CD4-positive, CD25-positive, alpha-beta regulatory T cell (primary cell): ENCODE results near the gene NARS2. TPM values are rescaled to one million over a fixed set of nuclear protein-coding genes. Genes with fewer than 3 reads are reported as not detected.

Experiments
- ATAC-seq, 2 donors: fragments of 150-1000 bp; cut with Tn5 transposase; one replicate each; pipeline ENCODE4 v1.10.0; 2021; ENCODE audit warnings: low read depth in 2 of 2, moderate number of reproducible peaks in 2 of 2, moderate library complexity in 1 of 2
- DNase-seq, 3 donors: peaks; one replicate each; pipeline versions ENCODE4 v3.0.0 to v3.0.0-alpha.2; 2012 to 2022; ENCODE audit warnings: mixed read lengths in 1 of 3
- H3K27ac ChIP-seq: one replicate; pipeline ENCODE4 v1.7.0; 2013; ENCODE audit warnings: mild to moderate bottlenecking, low read length; ENCODE audit not compliant: insufficient read depth, poor library complexity, severe bottlenecking
- H3K27me3 ChIP-seq: one replicate; pipeline ENCODE4 v1.7.0; 2013; ENCODE audit warnings: low read length; ENCODE audit not compliant: control insufficient read depth, insufficient read depth
- H3K36me3 ChIP-seq: one replicate; pipeline ENCODE4 v1.7.0; 2013; ENCODE audit warnings: mild to moderate bottlenecking, low read length, moderate library complexity; ENCODE audit not compliant: control insufficient read depth, insufficient read depth
- H3K4me1 ChIP-seq: 2 replicates; pipeline ENCODE4 v1.7.0; 2013; ENCODE audit warnings: mild to moderate bottlenecking, low read length; ENCODE audit not compliant: insufficient read depth, control insufficient read depth, poor library complexity, severe bottlenecking
- H3K4me3 ChIP-seq: one replicate; pipeline ENCODE4 v1.7.0; 2013; ENCODE audit warnings: low read depth, mild to moderate bottlenecking, low read length, moderate library complexity
- H3K9me3 ChIP-seq, 2 experiments: 1 replicate in 1 of 2; 2 replicates in 1 of 2; pipeline ENCODE4 v1.7.0; 2013; ENCODE audit warnings: low read length in 2 of 2, mild to moderate bottlenecking in 1 of 2, moderate library complexity in 1 of 2; ENCODE audit not compliant: control insufficient read depth in 2 of 2
- H3K27ac Mint-ChIP-seq, 3 donors: one replicate each; pipeline ENCODE4 v1.8.0; 2020 to 2022; ENCODE audit warnings: mild to moderate bottlenecking in 3 of 3, mixed read lengths in 3 of 3, moderate library complexity in 2 of 3
- H3K27me3 Mint-ChIP-seq: one replicate; pipeline ENCODE4 v1.8.0; 2022; ENCODE audit warnings: mild to moderate bottlenecking, mixed read lengths
- H3K36me3 Mint-ChIP-seq: one replicate; pipeline ENCODE4 v1.8.0; 2020; ENCODE audit warnings: mixed read lengths
- H3K4me1 Mint-ChIP-seq, 4 donors: one replicate each; pipeline ENCODE4 v1.8.0; 2020 to 2022; ENCODE audit warnings: mixed read lengths in 4 of 4, mild to moderate bottlenecking in 1 of 4
- H3K4me3 Mint-ChIP-seq, 4 donors: one replicate each; pipeline ENCODE4 v1.8.0; 2020 to 2022; ENCODE audit warnings: mild to moderate bottlenecking in 4 of 4, mixed read lengths in 4 of 4, moderate library complexity in 3 of 4
- H3K9me3 Mint-ChIP-seq, 7 donors: one replicate each; pipeline ENCODE4 v1.8.0; 2020 to 2022; ENCODE audit warnings: mixed read lengths in 7 of 7, mild to moderate bottlenecking in 3 of 7, moderate library complexity in 2 of 7
- polyA plus RNA-seq, 4 donors: library from polyadenylated mRNA; unstranded; fragments of 300-500 nt; fragmentation: Illumina TruSeq; gene quantifications; one replicate each; pipeline ENCODE4 v1.2.3, GENCODE V29; 2021
- total RNA-seq: library from RNA; stranded (reverse); gene quantifications from one replicate; pipeline ENCODE4 v1.2.3, GENCODE V29; 2022

NARS2 gene
- total and polyA plus RNA-seq, 5 donors from 2014 or later, result 9.3 to 22.9 (median 11.1) TPM

GRCh38 chr11:78417175-78417887 is 157.3 kb downstream of the NARS2 start, which contains the start of gene GAB2:
GAB2 (minus strand) TSS chr11:78417820; CDS start chr11:78417720, 100 bp downstream.
- Histone ChIP-seq H3K4me1 (peaks cover 27% of the 10 kb centered on the region), H3K4me3 (peak within 1 kb of the TSS; percentile 71)
- H3K27ac Mint-ChIP-seq, result peak within 1 kb of the TSS; percentile 82 to 96 (median 88)

GRCh38 chr11:78416285-78417174 is 158.1 kb downstream of the NARS2 start:
- Histone ChIP-seq H3K27me3 (peaks cover 6% of the 10 kb centered on the region), H3K4me3 (peak overlapping the region; percentile 37), H3K36me3 (no peaks in the 10 kb centered on the region), H3K9me3 (no peaks in the 10 kb centered on the region), H3K4me1 (peaks cover 27% of the 10 kb centered on the region), H3K27ac (no peak overlapping the region)
- H3K4me3 Mint-ChIP-seq, result peak overlapping the region; percentile 86 to 96 (median 94)
- peaks cover 37% of the 10 kb centered on the region for H3K27me3 Mint-ChIP-seq
- H3K36me3 Mint-ChIP-seq, result no peaks in the 10 kb centered on the region
- H3K4me1 Mint-ChIP-seq, result peaks cover 10 to 37% (median 27%) of the 10 kb centered on the region in 4 donors
- ATAC-seq, result peak; percentile 65 to 66
- no peaks in the 10 kb centered on the region for H3K9me3 Mint-ChIP-seq
- peak; percentile 60 to 82 (median 62) for DNase-seq
- H3K27ac Mint-ChIP-seq, result peak overlapping the region; percentile 82 to 96 (median 88)

More at GRCh38 chr11:78417175-78417887, 157.3 kb downstream of the NARS2 start, which contains the start of gene GAB2:
- DNase-seq (peak in 2 of 3 donors; percentile 22 to 44), ATAC-seq (peak; percentile 9 to 21)
- Mint-ChIP-seq H3K9me3 (no peaks in the 10 kb centered on the region), H3K4me3 (peak within 1 kb of the TSS; percentile 89 to 96 (median 94)), H3K36me3 (no peaks in the 10 kb centered on the region), H3K27me3 (peaks cover 35% of the 10 kb centered on the region), H3K4me1 (peaks cover 10 to 37% (median 27%) of the 10 kb centered on the region in 4 donors)
- Histone ChIP-seq H3K9me3 (no peaks in the 10 kb centered on the region), H3K27me3 (peaks cover 6% of the 10 kb centered on the region), H3K27ac (peak within 1 kb of the TSS; percentile 23), H3K36me3 (no peaks in the 10 kb centered on the region)

DNA sequence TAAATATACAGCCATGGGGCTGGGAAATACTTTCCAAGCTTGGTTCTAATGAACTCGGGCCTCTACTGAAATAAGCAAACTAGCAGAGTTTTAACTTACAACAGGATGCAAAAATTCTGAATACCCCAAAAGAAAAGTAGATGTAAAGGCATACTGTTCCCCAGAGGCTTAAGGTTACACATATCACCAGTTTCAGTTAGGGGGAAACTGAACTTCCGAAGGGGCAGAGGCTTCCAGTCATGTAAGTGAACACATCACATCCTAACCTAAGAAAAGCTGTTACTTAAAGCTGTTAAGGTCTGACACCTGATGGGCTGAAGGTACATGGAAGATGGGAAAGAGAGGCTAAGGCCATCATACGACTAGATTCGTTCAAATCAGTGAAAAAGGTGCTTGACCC is 159.3 kb downstream of the NARS2 start:
- Mint-ChIP-seq H3K4me3 (peak overlapping the region; percentile 1 to 96 (median 50)), H3K4me1 (peaks cover 10 to 28% (median 23%) of the 10 kb centered on the region in 4 donors), H3K27me3 (peaks cover 34% of the 10 kb centered on the region), H3K9me3 (no peaks in the 10 kb centered on the region), H3K27ac (no peak overlapping the region), H3K36me3 (no peaks in the 10 kb centered on the region)
- Histone ChIP-seq H3K36me3 (no peaks in the 10 kb centered on the region), H3K27me3 (peaks cover 6% of the 10 kb centered on the region), H3K9me3 (peaks cover 0 to under 1% of the 10 kb centered on the region in 2 experiments), H3K27ac (no peak overlapping the region), H3K4me1 (peaks cover 23% of the 10 kb centered on the region), H3K4me3 (no peak overlapping the region)
- no peak for DNase-seq
- no peak for ATAC-seq

- Mint-ChIP-seq H3K4me3 (peak overlapping the region in 2 of 4 donors; percentile 79 to 96), H3K27me3 (peaks cover 28% of the 10 kb centered on the region), H3K36me3 (no peaks in the 10 kb centered on the region), H3K27ac (no peak overlapping the region), H3K4me1 (peaks cover 10 to 23% (median 21%) of the 10 kb centered on the region in 4 donors), H3K9me3 (peaks cover 0 to 4% (median 1%) of the 10 kb centered on the region in 7 donors)
- H3K9me3 ChIP-seq, result peaks cover 0 to 8% of the 10 kb centered on the region in 2 experiments
- DNase-seq (peak in 2 of 3 donors; percentile 32 to 40), ATAC-seq (no peak)
- H3K4me1 ChIP-seq, result peaks cover 20% of the 10 kb centered on the region
- no peaks in the 10 kb centered on the region for H3K36me3 ChIP-seq
- H3K27me3 ChIP-seq, result peaks cover 4% of the 10 kb centered on the region
- no peak overlapping the region for H3K27ac ChIP-seq
- H3K4me3 ChIP-seq, result no peak overlapping the region
Observed at GRCh38 chr11:78414321-78415051, 160.2 kb downstream of the NARS2 start.

GRCh38 chr11:78408619-78409018 is 166.0 kb downstream of the NARS2 start:
- H3K27me3 Mint-ChIP-seq, result peaks cover 14% of the 10 kb centered on the region
- H3K27me3 ChIP-seq, result peaks cover 5% of the 10 kb centered on the region
- H3K27ac Mint-ChIP-seq, result no peak overlapping the region
- DNase-seq (no peak), ATAC-seq (no peak)
- no peaks in the 10 kb centered on the region for H3K36me3 Mint-ChIP-seq
- no peak overlapping the region for H3K4me3 ChIP-seq
- no peak overlapping the region for H3K4me3 Mint-ChIP-seq
- H3K4me1 Mint-ChIP-seq, result no peaks in the 10 kb centered on the region
- H3K36me3 ChIP-seq, result no peaks in the 10 kb centered on the region
- no peak overlapping the region for H3K27ac ChIP-seq
- peaks cover 0 to 10% (median 5%) of the 10 kb centered on the region in 7 donors for H3K9me3 Mint-ChIP-seq
- no peaks in the 10 kb centered on the region for H3K4me1 ChIP-seq
- H3K9me3 ChIP-seq, result peaks cover 0 to 8% of the 10 kb centered on the region in 2 experiments

DNA sequence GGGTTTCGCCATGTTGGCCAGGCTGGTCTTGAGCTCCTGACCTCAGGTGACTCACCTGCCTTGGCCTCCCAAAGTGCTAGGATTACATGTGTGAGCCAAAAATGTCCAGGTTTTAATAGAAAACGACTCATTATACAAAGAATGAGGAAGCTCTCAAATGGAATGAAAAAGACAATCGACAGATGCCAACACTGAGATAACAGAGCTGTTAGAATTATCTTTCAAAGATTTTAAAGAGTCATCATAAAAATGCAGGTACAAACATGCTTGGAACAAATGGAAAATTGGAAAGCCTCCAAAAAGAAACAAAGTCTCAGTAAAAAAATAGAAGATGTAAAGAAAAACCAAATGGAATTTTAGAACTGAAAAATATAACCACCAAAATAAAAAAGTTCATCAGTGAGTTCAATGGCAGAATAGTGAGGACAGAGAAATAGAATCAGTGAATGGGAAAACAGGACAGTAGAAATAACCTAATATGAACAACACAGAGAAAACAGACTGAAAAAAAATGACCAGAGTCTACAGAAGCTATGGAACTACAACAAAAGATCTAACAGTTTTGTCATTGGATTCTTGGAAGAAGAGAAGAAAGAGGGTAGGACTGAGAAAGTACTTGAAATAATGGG is 168.0 kb downstream of the NARS2 start:
- no peak for ATAC-seq
- no peaks in the 10 kb centered on the region for H3K36me3 ChIP-seq
- no peak overlapping the region for H3K27ac ChIP-seq
- peaks cover 5% of the 10 kb centered on the region for H3K27me3 ChIP-seq
- Mint-ChIP-seq H3K27me3 (peaks cover 9% of the 10 kb centered on the region), H3K9me3 (peaks cover 0 to 12% (median 5%) of the 10 kb centered on the region in 7 donors), H3K27ac (peak overlapping the region in 1 of 3 donors; percentile 32), H3K4me1 (no peaks in the 10 kb centered on the region), H3K4me3 (no peak overlapping the region), H3K36me3 (no peaks in the 10 kb centered on the region)
- no peaks in the 10 kb centered on the region for H3K4me1 ChIP-seq
- H3K9me3 ChIP-seq, result peaks cover 0 to 8% of the 10 kb centered on the region in 2 experiments
- H3K4me3 ChIP-seq, result no peak overlapping the region
- DNase-seq, result no peak

DNA sequence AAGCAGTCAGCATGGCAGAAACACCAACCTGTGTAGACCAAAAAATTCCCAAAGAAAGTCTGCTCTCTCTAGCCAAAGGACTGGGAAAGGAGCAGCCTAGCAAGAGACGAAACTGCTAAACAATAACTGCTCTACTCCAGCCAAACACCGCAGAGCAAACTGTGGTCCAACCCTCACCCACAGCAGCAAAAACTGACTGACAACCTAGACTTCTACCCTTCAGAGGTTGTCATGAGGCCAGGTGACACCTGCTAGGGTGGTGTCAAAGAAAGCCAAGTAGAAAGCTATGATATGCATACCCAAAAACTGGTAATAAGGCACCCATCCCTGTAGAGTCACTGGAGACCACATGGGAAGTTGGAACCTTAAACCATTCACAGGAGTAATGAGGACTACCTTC is 168.9 kb downstream of the NARS2 start:
- Histone ChIP-seq H3K27ac (no peak overlapping the region), H3K4me1 (no peaks in the 10 kb centered on the region), H3K27me3 (peaks cover 5% of the 10 kb centered on the region), H3K36me3 (no peaks in the 10 kb centered on the region), H3K9me3 (peaks cover 0 to 8% of the 10 kb centered on the region in 2 experiments), H3K4me3 (no peak overlapping the region)
- H3K27me3 Mint-ChIP-seq, result peaks cover 9% of the 10 kb centered on the region
- DNase-seq (no peak), ATAC-seq (no peak)
- no peaks in the 10 kb centered on the region for H3K36me3 Mint-ChIP-seq
- H3K9me3 Mint-ChIP-seq, result peaks cover 0 to 12% (median 5%) of the 10 kb centered on the region in 7 donors
- H3K27ac Mint-ChIP-seq, result peak overlapping the region in 1 of 3 donors; percentile 22
- H3K4me3 Mint-ChIP-seq, result no peak overlapping the region
- H3K4me1 Mint-ChIP-seq, result no peaks in the 10 kb centered on the region
